HuH-7.5 (cell line): ENCODE measurements around the gene INSYN2A.

Experiments used
- DNase-seq: peaks from one replicate; pipeline ENCODE4 v3.0.0; 2011; ENCODE audit warnings: low spot score

INSYN2A gene

DNA sequence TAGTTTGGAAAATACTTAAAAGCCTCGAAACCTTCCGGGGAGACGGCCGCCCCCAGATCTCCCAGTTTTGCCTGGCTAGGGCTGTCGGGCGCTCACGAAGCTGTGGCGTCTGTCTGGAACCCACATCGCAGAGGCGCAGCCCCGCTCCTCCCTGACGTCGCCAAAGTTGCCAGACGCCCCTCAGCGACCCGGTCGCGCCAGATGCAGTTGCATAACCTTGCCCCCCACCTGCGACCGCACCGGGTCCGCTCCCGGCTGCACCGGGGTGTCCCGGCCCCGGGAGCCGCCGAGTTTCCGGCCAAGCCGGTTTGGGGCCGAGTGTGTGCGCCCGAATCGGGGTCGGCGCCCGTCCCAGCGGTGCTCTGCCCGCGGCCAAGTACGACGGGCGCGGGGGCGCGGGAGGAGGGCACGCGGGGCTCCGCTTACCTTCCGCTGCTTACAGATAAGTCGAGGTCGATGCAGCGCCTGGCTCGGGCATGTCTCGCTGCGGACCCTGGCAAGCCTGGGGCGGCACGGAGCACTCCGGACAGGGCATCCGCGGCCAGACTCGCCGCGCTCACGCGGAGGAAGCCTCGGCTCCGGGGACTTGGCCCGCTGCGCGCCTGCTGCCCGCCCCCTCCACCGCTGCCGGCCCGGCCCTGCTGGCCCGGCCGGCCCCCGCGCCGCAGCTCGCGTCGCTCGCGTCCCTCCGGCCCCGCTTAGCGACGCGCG lies 665 bp downstream of the INSYN2A start:
- DNase-seq = no peak

DNA sequence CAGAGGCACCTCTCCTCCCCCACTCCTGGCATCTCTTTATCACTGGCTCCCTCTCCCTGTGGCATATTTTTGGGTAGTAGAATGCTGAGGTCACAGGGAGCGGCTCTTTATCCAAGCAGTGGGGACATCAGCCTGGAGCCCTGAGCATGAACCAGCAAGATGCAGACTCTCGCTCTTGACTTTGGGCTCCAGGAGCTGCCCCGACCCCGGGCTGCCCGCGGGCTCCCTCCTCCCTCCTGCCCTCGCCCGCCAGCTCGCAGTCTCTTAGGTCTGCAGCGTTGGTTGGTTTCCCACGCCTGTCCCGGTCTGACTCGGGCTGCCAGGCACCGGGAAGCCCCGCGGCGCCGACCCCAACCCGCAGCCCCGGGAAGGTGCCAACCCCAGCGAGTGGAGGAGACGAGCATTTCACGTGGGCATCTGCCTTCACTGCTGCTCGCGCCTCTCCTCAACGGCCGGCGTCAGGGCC lies 1.3 kb downstream of the INSYN2A start:
- no peak for DNase-seq

DNA sequence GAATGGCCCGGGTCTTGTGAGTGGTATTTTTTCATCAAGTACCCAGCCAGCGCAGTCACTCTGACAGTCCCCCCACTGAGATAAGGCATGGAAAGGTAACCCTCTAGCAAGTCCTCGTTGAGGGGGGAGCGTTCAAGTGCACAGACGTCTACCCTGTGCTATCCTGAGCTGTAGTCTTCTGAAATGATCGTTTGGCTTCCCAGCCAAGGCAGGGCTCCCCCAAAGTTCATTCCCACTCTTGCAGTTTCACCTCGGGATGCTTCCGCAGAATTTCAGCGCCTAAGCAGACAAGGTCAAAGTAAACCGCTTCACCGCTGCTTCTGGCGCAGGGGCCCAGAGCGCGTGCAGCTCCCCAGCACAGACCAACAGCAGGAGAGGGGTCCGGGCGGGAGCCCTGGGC lies 1.8 kb downstream of the INSYN2A start:
- DNase-seq = no peak

DNA sequence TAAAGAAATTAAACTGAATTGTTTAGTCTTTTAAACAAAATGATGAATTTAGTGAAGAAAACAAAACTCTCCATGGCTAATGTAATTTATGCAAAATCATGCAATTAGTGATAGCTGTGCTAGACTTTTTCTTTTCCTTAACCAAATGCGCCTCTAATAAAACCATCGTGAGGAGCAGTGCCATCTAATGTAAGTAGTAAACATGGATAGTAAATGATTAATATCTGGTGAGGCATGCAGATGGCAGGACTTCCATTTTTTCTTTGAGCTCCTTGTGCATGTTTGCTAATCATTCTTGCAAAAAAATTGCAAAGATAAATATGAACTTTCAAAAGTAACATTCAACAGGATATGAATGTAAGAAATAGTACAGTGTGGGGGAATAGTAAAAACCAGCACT lies 2.3 kb downstream of the INSYN2A start:
- no peak for DNase-seq

DNA sequence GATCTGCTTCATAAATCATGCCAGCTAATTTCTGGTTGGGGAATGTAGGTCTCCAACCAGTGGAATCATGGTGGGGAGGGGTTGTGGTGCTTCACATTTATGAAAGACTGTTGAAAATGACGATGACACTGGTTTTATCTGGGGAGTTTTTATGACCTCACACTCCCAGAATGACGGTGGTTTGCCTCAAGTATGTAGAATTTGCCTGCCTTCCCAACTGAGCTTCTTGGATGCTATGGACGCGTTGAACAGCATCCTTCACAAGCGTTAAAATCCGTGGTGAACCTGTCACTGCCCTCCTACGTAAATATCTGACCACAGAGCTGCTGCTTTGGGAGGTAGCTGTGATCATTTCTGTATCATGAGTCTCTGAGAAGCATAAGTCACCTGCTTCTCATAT lies 3.3 kb downstream of the INSYN2A start:
- DNase-seq = no peak

DNA sequence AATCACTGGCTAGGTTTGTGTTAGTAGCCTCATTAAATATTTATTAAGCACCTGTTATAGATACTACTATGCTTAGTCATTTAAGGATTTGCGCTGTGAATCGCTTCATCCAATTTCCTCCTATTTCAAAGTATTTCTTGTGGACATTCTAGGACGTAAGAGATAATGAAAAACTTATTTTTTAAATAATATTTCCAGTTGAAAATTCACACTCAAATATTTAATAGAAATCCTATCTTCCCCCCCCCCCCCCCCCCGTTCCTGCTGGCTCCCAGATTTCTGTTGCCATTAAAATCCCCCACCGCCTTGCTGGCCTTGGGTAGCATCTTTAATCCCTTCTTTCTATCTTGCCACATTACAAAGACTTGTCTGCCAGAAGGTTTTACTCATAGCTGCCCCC lies 6.0 kb downstream of the INSYN2A start:
- DNase-seq = no peak

DNA sequence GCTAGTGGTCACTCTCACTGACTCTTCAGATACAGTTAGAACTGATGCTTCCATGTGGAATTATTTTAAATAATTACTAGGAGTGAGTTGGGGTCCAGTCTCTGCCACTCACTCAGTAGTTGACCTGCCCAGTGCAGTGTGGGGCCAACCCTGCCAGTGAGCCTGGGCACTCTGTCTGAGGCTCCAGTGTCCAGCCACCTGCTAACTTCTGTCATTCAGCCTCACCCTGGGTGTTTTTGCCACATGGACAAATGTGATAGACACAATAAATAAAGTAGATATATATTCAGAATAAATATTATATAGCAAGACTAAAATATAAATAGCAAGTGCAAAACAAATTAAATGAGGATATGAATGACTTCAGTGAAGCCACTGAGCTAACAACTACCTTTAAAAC lies 7.2 kb downstream of the INSYN2A start:
- DNase-seq = no peak

DNA sequence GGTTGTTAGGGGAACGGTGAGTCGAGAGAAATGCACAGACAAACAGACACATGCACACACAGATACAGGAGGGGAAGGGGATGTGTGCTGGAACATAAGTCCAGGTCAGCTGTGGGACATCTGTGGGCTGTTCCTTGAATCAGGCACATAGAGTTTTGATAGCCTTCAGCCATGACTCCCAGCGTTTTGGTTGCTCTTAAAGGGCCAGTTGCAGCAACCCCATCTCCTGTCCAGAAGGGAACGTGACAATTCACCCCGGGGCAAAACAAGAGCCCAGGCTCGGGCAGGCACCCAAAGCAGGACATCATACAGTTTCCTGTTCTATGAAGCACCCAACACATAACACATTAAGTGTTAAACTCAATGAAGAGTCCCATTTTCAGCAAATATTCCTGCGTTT lies 9.6 kb downstream of the INSYN2A start:
- DNase-seq = no peak

DNA sequence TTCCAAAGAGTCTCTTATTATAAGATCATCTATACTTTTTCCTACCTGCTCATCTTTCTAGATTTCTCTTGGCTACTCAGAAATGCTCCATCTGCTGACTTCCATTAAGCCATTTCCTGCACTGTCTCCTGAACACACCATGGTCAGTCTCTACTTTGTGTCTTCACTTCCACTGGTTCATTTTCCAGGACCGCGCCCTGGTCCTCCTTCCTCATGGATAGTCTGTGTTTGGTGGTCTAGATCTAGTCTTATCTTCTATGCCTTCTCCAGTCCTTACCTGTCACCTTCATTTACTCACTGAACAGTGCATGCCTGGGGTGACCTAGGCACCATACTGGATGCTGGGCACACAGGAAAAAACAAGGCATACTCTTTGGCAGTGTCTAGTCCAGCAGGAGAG lies 11.8 kb downstream of the INSYN2A start:
- DNase-seq = no peak

DNA sequence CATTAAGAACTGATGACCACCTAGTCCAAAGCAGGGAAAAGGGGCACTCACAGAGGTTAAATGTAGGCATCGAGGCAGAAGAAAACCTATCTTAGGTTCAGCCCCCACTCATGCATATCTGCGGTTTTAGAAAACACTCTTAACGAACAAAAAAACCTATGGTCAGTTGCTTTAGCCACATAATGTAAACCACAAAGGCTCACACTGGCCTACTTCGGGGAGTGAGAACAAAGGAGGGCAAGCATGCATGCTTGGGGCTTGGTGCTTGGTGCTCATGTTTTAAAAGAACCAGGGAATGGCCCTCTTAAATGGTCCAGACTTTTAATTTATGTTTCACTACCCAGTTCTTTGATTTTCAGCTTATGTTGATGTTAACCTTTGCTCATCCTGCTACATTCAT lies 14.2 kb downstream of the INSYN2A start:
- no peak for DNase-seq

DNA sequence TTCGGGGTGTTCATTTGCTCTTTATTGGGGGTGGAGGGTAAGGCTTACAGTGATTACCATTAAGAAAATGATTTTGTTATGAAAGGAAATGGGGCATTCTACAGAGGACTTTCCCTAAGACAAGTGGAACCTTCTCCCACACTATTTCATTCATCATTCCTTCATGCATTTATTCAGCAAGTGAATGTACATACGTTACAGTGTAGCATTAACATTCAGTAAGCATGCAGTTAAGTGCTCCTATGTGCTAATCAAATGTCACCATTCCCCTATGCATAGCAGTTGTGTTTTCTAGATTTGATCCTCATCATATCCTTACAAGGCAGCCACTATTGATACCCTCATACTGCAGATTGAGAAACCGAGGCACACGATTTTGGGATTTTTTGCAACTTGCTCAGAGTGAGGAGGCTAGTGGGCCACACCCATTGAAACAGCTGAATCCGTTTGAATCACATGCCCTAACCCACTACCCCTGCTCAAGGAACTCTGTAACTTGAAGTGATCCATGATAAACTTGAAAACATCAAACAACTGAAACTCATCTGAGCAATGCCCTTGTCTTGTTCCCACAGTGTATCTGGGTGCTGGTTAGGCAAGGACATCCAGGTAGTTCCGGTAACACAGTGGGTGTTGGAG lies 16.7 kb downstream of the INSYN2A start:
- no peak for DNase-seq

DNA sequence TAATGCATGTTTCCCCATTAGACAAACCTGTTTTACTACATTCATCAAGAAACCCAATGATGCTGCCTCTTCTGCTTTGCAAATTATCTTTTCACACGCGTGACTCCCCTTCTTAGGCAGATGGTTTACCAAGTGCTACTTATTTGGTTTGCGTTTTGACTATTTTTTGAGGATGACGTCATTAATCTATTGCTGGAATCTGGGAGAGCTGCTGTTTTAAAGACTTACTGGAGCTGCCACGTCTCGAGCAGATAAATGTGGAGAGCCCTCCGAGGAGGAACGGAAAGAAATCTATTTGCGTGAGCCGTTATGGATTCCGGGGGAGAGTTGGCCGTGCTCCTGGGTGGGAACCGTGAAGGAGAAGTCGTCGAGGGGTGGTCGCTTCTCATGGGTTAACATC lies 19.7 kb downstream of the INSYN2A start:
- no peak for DNase-seq

DNA sequence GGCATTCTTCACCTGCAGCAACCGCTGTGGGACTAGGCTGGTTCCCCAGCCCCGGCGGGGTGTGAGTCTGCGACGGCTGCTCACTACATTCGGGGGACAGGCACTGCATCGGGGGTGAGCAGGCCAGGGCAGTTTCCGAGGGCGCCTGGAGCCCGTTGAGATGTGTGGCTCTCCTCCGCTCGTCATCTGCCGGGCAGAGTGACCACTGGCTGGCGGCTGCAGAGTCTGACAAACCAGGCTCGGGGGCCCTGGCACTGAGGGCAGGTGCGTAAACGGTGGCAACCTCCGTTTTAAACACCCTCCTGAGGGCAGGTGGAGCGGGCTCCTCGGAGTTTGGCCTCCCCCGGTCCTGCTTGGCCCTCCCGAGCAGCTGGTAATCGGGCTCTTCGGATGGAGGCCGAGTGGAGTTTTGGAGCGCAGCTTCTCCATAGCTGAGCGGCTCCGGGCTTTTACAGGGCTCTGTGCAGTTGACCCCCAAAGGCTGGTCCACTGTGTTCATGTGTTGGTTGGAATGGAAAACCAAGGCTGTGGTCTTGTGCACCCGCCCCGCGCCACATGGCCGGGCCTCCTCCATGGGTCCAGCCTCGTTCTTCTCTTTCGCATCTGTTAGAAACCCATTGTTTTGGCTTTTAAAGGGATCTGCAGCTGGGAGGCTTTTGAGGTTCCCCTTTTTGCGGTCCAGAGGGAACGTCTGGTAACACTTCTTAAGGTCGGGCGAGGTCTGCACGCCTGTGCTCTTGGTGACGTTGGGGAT lies 20.9 kb downstream of the INSYN2A start:
- DNase-seq = no peak

DNA sequence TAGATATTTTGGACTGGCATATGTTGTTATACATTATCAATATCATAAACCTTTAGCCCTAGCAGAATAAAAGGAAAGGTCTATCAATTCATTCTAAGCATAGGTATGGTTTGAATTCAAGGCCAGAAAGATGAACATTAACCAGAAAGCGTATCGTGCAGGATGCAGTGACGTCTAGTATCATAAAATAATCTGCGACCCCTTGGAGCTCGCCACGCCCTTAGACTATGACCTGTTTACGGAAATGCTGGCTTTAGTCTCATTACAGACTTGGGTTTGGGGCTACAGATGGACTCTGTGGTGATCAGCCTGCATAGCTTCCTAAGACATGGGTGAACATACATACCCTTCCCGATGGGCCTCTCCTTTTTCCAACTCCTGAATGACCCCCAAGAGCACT lies 21.5 kb downstream of the INSYN2A start:
- DNase-seq = no peak

DNA sequence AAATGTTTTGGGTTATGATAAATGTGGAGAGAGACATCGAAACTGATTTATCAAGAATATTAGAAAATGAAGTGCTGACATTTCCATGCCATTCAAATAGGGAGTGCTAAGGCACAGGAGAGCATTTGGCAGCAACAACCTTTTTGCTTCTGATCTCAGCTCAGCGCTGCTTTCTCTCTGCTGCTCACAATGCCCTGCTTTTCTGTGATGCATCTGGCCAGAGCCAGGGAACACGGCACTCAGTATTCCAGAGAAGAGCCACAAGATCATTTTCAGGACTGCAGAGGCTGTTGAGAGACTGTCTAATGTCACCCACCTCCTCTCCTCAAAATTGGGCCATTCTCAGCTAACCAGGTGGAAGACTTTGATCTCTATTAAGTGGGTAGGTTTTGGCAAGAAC lies 28.1 kb downstream of the INSYN2A start:
- DNase-seq = no peak

DNA sequence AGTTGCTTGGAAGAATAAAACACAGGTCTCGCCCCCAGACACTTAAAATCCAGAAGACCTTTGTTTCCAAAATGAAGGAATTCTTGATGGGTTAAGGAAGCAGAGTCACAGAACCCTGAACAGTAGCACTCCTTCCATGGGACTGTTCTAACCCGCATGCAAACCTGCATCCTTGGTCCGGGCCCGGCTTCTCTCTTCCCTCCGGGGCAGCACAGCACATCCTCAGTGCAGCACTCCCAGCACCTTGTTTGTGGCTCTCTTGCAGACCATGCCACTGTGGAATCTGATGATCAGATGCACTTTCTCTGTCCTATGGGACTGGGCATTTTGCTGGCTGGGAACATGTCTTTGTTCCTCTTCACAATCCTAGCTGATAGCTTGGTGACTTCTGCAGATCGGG lies 33.5 kb downstream of the INSYN2A start:
- no peak for DNase-seq

DNA sequence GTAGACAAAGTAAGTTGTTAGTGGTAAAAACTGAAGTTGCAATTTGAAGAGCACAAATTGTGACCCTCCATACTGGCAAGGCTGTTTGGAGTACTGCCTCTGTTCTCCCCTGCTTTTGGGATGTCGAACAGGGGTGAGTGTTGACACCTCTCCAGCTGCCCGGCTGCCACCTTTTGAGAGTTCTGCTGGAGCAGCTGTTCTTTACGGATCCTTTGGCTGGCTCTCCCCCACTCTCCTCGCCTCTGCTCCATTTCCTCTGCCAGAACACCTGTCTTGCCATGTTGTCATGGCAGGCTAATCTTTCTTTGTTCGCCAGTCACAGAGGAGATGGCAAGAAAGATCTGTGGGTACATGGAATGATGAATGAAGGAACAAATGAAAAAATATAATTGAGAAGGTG lies 34.9 kb downstream of the INSYN2A start:
- DNase-seq = no peak

DNA sequence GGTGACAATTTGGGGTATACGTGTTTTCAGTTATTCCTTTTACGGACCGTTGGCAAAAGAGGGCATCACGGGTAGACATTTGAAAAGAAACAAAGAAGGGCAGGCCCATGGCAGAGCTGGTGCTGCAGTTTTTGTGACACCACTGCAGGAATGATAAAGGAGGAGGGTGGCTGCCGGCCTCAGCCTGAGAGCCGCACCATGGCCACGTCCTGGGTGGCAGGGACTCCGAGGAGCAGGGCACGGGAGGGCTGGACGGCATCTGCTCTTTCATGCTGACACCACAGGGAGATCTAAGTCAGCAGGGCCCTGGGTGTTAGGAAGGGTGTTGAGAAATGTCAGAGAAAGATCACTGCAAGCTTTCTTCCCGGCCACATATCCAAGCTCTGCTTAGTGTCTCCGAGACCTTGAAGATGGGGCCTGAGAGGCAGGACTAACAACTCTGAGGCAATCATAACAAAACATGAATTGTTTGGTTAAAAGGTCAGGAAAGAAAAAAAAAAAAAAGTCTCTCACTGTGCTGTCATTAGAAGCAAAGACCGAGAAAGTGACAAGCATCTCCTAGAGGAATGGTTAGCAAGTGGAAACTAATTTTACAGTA lies 36.6 kb downstream of the INSYN2A start:
- no peak for DNase-seq

DNA sequence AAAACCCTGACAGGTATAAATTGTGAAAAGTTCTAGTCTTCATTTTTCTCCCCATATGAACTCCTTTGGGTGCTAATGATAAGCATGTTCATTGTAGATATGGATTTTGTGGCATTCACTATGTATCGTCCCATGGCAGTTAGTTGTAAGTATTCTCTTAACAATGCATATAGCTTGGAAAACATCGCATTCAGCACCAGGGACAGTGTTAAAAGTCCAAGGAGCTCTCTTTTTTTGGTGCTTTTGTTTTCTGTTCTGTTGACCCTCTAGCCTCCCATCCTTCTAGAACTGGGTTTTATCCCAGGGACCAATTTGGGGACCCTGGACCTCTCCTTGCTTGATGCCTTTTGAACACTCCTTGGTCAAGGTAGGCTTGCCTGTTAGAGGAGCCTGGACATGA lies 37.7 kb downstream of the INSYN2A start:
- DNase-seq = no peak

DNA sequence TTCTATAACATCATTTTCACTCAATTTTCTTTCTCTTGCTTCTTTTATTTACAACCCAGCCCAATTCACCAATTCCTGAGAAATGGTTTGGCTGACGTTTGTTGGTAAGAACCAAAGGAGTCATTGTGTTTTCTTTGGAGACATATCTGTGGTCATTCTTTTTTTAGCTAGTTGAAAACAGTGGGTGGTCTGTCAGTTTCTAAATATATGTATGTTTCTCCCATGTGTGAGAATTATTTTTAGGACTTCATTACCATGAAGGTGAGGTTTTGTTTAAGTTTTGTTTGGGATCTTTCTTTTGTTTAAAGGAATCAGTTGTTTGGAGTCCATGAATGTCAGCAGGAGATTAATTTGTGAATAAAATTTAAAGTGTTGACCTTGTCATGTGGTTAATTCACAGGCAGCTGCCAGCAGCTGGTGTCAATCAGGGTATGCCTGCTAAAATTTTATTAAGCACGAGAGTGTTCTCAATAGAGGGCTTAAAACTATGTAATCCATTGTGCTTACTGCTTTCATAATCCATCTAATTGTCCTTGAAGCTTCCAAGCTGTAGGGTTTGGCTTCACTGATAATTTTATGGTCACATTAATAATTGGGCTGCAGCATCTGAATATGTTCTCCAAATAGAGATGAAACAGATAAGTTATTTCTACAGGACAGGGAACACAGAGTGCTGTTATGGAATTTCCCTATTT lies 38.7 kb downstream of the INSYN2A start:
- DNase-seq = no peak

DNA sequence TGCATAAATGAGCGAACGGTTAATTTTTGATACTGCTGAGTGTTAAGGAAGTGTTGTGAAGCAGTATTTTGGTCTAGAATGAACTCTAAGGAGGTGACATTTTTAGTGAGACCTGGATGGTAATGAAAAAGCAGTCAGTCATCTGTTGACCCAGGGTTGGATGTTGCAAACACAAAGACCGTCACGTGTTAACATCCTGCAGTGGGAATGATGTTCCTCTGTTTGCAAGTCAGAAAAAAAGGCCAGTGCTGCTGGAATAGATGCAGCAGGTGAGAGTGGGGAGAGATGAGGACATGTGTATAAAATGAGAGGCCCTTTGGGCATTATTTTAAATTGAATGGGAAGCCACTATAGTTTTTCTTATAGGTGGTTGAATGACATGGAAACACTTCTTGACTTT lies 39.3 kb downstream of the INSYN2A start:
- no peak for DNase-seq
